GM18873 (cell line): ENCODE data around the gene ERVH48-1.
"Not testable (repeated sequence)": the region's sequence is repeated elsewhere in the genome, so short reads cannot be mapped to it uniquely, and the experiment has no call there.

Experiments
- ATAC-seq: cut with Tn5 transposase; IDR thresholded peaks from one replicate; pipeline ENCODE4 v1.9.1; 2021; ENCODE audit warnings: mild to moderate bottlenecking, moderate library complexity, moderate number of reproducible peaks; ENCODE audit not compliant: unreplicated experiment, low FRiP score

ERVH48-1 gene

DNA sequence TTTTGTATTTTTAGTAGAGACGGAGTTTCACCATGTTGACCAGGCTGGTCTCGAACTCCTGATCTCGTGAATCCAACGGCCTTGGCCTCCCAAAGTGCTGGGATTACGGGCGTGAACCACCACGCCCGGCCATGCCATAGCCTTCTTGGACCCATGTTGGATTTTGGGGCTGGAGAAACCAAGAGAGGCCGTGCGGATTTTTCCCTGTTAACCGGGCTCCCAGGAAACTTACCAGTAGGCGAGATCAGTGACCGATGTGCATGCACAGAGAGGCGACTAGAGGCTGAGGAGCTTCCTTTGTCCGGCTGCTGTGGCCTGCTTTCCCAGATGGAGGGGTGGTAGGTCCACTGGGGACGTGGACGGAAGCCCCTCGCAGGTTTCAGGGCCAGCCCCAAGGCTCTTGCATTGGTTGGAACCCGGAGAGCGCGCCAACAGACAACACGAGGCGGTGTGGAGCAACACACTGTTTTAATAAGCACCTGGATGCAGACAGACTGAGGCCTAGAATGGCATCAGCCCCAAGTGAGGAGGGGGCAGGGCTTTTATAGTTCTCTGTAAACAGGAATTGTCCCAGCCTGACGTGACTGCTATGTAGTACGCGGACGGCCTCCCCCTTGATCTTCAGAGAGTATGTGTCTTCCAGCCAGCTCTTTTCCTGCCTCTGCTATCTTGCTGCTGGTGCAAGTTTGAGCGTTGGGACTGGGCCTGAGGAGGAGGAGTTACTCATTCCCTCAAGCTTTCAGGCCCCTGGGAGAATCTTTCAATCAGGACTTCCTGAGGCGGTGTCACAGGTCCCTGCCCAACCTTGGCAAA lies at the start of gene ERVH48-1:
Gene ERVH48-1, minus strand, starts transcription at position 517 of the 813 bp plus-strand sequence. CDS start 6,624 bp downstream, outside the sequence.
- no peak for ATAC-seq

DNA sequence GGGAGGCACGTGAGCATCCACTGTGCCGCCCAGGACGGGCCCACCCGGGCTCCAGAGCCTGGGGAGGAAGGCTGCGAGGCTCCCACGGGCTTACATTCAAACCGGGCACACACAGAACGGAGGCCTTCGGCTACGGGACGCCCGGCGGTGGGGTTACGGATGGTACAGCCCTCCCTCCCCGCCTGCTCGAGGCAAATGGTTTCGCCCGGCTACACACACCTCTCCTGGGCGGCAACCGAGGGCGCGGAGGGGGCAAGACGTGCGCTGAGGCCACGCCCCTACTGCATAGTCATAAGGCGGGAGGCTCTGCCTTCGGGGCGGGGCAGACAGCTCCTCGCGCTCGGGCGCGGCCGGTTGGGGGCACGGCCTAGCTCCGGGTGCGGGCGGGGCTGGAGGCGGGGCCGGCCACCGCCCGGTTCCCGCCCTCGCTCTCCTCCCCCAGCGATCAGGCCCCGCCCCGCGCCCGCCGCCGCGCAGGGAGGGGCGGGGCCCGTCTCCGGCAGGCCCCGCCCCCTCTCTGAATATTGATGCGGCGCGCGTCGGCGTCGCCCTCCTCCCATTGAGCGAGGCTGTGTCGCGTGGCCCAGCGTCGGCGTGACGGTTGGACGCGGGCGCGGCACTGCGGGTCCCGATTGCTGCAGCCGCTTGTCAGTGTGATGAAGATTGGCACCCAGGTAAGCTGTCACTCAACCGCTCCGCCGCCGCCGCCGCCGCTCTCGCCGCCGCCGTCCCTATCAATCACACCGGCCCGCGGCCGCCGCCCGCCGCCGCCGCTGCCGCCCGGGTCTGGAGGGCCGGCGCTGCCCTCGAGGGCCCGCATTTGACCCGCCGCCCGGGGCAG lies 48.8 kb upstream of the ERVH48-1 start, which contains the start of gene PKNOX1:
Gene PKNOX1, plus strand, starts transcription at position 572 of the 841 bp plus-strand sequence. CDS start 29,820 bp downstream, outside the sequence.
- ATAC-seq: peak; percentile 81

DNA sequence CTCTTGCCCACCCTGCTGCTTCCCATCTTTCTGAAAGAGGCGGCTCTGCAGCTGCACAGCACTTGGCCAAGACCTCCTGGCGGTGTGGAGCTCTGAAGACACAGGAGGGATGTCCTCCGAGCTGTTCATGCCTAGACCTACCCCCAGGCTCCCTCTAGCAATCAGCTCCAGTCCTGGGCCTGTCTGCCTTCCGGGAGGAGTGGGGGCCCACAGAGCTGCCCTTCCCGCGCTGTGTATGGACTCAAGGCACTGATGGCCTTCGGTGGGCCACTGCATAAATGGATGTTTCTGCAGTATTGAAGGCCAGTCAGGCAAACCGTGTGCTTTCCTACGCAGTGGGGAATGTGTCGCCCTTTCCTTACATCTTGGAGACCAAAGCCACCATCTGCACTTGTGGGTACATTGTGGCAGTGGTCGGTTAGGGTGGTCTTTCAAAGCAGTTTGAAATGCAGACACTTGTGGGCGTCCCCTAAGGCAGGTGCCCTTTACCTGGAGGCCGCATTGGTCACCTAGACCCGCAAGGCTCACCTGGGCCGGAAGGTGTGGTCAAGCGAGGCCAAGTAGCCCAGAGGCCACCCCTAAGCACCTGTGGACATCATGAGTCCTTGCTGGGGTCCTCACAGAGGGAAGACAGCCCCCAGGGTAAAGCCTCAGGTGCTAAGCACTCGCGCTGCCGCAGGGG lies 48.0 kb upstream of the ERVH48-1 start:
- ATAC-seq: no peak

DNA sequence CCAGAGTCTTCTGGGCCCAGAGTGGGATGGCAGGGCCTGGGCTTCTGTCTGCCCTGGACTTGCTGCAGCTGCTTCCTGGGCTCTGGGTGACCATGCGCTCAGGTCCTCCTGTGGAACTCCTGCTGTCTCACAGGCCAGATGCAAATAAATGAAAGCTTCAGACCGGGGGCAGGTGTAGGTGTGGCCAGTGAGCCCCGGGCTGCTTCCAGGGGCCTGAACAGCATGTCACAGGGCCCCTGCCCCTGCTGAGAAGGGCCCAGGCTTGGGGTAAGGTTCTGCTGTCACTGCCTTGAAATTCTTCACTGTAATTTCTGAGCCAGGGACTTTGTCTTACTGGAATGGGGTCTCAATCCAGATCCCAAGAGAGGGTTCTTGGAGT lies 46.5 kb upstream of the ERVH48-1 start:
- ATAC-seq: no peak

DNA sequence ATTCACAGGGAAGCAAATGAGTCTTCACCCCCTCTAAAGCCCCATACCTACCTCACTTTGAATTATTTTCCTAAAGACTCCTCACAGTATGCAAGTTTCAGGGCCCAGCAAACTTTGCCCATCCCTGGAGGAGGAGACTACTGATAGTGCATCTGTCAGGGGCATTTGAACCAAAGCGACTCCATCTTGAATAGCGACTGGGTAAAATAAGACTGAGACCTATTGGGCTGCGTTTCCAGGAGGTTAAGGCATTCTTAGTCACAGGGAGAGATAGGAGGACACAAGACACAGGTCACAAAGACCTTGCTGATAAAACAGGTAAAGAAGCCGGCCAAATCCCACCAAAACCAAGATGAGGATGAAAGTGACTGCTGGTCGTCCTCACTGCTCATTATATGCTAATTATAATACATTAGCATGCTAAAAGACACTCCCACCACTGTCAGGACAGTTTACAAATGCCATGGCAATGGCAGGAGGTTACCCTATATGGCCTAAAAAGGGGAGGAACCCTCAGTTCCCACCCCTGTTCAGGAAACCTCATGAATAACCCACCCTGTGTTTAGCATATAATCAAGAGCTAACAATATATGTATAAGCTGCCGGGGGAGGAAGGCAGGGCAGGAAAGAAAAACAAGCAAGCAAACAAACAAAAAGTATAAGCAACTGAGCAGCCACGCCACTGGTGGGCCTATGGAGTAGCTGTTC lies 45.7 kb upstream of the ERVH48-1 start:
- no peak for ATAC-seq

DNA sequence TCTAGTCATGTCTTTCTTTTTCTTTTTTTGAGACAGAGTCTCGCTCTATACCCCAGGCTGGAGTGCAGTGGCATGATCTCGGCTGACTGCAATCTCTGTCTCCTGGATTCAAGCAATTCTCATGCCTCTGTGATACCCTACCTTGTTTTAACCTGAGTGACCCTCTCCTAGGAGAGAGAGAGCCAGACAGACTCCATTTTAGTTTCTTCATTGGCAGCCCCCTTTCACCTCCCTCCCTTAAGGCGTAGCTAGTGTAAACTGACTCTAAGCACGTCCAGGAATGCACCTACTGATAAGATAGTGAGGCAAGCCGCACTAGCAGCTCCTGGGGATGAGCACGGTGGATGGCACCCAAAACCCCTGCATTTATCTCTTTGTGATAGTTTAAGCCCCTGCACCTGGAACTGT lies 43.8 kb upstream of the ERVH48-1 start:
- ATAC-seq: no peak

DNA sequence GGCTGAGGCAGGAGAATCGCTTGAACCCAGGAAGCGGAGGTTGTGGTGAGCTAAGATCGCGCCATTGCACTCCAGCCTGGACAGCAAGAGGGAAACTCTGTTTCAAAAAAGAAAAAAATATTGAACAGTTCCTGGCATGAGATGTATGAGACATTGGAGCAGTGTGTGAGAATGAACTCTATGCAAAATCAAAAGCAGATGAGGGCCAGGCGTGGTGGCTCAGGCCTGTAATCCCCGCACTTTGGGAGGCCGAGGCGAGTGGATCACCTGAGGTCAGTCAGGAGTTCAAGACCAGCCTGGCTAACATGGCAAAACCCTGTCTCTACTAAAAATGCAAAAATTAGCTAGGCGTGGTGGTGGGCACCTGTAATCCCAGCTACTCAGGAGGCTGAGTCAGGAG lies 42.2 kb upstream of the ERVH48-1 start:
- not testable (repeated sequence) for ATAC-seq

DNA sequence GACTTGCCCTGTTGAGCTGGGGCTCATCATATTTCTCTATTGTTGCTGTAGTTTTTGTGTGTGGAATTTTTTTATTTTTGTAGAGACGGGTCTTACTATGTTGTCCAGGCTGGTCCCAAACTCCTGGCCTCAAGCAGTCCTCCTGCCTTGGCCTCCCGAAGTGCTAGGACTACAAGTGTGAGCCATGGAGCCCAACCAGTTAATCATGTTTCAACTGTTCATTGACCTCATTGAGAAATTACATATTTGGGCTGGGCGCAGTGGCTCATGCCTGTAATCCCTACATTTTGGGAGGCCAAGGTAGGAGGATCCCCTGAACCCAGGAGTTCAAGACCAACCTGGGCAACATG lies 39.8 kb upstream of the ERVH48-1 start:
- ATAC-seq: no peak

DNA sequence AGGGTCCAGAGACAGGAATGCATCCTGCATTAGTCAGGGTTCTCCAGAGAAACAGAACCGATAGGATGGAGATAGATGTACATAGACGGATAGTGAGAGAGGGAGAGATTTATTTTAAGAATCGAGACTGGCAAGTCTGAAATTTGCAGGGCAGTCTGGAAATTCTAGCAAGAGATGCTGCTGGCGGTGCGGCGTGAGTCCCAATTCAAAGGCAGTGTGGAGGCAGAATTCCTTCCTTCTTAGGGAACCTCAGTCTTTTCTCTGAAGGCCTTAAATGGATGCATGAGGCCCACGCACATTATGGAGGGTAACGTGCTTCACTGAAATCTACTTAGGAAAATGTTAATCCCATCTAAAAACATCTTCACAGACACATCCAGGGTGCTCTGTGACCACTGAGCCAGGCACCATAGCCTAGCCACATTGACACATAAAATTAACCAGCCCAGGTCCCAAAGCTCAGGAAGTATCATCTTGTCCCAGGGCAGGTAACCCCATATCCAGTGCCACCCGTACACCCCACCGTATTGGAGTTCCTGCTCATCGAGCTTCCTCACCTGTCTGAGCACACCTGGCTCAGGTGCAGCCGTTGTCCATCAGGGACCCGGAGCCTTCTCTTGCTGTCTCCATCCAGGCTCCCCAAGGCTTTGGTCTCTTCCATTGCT lies 39.2 kb upstream of the ERVH48-1 start:
- ATAC-seq: no peak

DNA sequence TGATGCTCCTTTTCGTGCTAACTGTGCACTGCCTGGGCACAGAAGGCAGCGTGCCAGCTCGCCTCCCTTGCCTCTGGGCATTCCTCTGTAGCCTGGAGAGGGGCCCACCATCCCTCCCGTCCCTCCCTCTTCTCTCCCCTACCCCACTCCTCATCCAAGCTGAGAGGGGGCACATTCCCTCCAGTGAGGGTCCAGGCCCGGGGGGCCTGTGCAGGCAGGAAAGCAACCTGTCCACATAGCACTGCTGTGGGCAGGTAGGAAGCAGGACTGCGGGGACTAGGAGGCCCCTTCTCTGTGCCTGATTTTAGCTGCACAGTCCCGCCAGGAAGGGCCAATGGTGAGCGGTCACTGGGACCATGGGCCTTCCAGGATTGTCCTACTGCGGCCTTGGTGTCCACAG lies 38.7 kb upstream of the ERVH48-1 start:
- no peak for ATAC-seq

DNA sequence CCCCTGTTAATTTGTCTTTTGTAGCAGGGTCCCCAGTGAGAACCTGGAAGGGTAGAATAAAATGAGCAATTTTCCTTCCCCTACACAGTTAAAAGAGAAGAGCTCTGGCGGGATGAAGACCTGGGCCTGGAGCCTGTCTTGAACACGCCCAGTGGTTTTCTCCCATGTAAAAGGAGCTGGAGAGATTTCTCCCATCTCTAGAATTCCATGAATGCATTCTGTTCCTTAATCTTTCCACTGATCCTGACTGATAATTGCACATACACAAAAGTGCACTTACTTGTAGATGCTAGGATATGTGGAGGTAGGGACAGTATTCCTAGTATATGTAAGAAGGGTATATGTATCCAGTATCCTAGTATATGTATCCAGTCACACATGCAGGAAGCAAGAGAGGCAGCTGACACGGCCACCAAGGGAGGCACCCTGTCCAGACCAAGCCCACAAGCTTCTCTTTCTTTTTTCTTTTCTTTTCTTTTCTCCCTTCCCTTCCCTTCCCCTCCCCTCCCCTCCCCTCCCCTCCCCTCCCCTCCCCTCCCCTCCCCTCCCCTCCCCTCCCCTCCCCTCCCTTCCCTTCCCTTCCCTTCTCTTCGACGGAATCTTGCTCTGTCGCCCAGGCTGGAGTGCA lies 37.1 kb upstream of the ERVH48-1 start:
- ATAC-seq: no peak

DNA sequence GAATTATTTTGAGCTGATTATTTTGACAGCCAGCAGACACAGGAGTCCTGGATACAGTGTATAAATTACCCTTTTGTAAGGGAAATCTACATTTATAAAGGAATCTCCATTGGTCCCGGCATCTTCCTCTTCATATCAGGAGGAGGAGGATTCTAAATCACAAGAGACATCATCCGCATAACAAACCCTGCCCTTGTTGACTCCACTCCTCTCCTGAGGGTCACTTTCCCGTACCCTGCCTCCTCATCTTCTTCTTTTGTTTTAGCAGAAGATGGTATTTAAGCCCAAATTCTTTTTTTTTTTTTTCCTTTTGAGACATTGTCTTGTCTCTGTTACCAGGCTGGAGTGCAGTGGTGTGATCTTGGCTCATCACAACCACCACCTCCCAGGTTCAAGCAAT lies 34.3 kb upstream of the ERVH48-1 start:
- ATAC-seq: no peak

DNA sequence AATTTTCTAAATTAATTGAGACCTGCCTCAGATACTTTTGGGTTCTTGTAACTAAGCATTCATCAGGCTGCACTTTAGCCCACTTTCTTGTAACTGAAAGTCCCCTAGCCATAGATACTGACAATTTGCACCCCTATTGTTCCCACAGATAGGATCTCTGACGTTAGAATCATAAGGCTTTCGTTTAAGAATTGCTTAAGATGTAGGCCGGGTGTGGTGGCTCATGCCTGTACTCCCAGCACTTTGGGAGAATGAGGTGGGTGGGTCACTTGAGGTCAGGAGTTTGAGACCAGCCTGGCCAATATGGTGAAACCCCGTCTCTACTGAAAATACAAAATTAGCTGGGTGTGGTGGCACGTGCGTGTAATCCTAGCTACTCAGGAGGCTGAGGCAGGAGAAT lies 32.7 kb upstream of the ERVH48-1 start:
- ATAC-seq: not testable (repeated sequence)

DNA sequence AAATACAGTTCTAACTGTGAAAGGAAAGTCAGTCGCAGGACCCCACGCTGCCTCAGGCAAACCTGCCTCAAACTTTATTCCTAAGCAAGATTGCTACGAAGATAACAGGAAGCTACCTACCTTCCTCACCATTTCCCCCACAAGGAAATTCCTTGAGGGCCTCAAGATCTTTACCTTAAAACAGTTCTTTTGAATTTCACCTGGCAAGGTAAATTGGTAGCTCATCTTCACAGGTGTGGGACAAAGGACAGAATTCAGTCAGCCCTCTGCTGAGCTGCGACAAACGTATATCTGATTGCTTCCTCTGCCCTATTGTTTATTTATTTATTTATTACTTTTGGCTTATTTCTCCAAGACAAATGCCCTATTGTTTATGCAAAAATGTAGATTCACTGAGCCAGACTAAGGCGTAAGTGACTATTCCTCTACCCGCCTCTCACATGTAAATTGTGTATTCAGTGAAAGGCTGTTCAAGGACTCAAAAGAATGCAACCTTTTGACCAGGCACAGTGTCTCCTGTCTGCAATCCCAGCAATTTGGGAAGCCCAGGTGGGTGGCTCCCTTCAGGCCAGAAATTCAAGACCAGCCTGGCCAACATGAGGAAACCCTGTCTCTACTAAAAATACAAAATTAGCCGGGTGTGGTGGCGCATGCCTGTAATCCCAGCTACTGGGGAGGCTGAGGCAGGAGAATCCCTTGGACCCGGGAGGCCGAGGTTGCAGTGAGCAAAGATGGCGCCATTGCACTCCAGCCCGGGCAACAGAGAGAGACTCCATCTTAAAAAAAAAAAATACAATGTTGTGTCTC lies 31.6 kb upstream of the ERVH48-1 start:
- no peak for ATAC-seq

DNA sequence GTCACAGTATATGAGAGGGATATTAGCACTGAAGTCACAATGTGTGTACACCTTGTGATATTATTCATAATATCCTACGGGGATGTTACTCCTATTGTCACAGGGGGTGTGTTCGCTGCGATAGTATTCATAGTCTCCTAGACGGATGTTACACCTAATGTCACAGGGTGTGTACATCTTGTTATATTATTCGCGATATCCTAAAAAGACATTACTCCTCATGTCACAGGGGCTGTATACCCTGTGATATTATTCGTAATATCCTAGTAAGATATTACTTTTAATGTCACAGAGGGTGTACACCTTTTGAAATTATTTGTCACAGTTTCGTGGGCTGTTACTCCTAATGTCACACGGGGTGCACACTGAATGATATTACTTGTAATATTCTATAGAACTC lies 25.8 kb upstream of the ERVH48-1 start:
- ATAC-seq: not testable (repeated sequence)

DNA sequence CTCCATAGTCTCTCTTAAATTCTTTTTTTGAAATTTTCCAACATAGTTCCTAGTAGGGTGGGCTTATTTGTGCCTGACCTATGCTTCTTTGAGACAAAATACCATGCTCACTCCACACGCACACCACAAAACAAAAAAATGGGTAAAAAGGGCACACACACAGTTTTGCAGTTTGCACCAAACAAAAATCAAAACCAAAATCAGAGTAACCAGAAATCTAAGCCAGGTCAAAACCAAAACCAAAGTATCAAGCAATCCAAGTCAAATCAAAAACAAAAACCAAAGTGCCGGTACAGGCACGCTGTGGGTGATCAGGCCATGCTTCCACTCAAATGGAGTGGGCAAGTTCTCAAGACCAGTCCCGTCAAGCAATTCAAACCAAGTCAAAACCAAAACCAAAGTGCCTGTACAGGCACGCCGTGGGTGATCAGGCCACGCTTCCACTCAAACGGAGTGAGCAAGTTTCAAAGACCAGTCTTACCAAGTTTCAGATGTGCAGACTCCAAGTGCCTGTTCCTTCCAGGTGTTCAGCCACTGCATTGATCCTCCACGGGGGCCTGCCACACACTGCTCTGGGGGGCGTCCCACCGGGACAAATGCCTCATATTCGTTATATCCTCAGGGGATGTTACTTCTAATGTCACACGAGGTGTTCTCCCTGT lies 23.8 kb upstream of the ERVH48-1 start:
- not testable (repeated sequence) for ATAC-seq

DNA sequence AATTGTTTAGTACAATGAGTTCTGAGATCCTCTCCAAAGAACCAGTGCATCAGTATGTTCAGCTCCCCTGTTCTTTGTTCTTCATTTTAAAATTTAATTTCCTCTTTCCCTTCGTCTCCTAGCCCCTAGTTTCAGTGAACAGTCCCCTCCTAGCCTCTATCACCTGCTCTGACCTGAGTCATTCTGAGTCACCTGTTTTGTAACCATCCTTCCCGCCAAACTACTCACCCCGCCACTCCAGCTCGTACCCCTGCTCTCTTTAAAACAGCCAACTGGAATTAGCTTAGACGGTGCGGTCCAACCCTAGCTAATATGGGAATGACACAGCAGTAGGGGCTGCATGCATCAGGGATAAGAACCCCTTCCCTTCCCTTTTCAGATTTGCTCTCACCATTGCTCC lies 16.8 kb upstream of the ERVH48-1 start:
- no peak for ATAC-seq

DNA sequence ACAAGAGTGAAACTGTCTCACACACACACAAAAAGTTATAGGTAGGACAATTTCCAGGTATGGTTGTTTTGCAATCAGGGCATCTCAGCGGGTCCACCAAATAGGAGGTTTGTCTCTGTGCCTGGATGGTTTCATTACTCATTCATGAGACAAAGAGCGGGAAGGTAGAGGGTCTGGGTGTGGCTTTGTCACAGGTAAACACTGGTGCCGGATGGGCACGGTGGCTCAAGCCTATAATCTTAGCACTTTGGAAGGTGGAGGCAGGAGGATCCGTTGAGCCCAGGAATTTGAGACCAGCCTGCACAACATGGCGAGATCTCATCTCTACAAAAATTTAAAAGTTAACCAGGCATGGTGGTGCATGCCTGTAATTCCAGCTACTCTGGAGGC lies 16.3 kb upstream of the ERVH48-1 start:
- no peak for ATAC-seq
